GM18499 (cell line): ENCODE measurements around the gene CFAP46.

Source experiments
- ATAC-seq: cut with Tn5 transposase; IDR thresholded peaks from one replicate; pipeline ENCODE4 v1.9.1; 2021; ENCODE audit warnings: moderate number of reproducible peaks; ENCODE audit not compliant: insufficient read depth, unreplicated experiment

The CFAP46 gene

GRCh38 chr10:132766291-132766690 is 176.1 kb downstream of the CFAP46 start:
- no peak for ATAC-seq

- ATAC-seq: no peak
Observed at GRCh38 chr10:132765435-132765834, 176.9 kb downstream of the CFAP46 start.

GRCh38 chr10:132764108-132764507 is 178.3 kb downstream of the CFAP46 start:
- no peak for ATAC-seq

GRCh38 chr10:132763545-132763944 is 178.8 kb downstream of the CFAP46 start:
- ATAC-seq: no peak

- no peak for ATAC-seq
Observed at GRCh38 chr10:132762267-132762666, 180.1 kb downstream of the CFAP46 start.

GRCh38 chr10:132761395-132762060 is 180.8 kb downstream of the CFAP46 start:
- no peak for ATAC-seq

GRCh38 chr10:132758865-132759264 is 183.5 kb downstream of the CFAP46 start:
- ATAC-seq: no peak
